PFSK-1 (cell line): ENCODE measurements around the gene RPGR.

Source experiments
- FOXP2 ChIP-seq: optimal IDR thresholded peaks from 2 replicates; pipeline ENCODE3; 2011; ENCODE audit warnings: borderline replicate concordance, control low read depth, inconsistent platforms; ENCODE audit not compliant: insufficient read depth; ENCODE audit errors: extremely low read length, extremely low read depth
- POLR2AphosphoS5 ChIP-seq: IDR thresholded peaks from 2 replicates; pipeline ENCODE4 v1.6.1; 2012; ENCODE audit warnings: low read depth, mild to moderate bottlenecking, control low read depth, low read length, moderate library complexity
- REST ChIP-seq, 2 experiments: IDR thresholded peaks; 2 replicates each; pipeline versions ENCODE4 v1.6.1 to v1.8.0; 2011 to 2012; ENCODE audit warnings: low read depth in 2 of 2, low read length in 2 of 2, control low read depth in 1 of 2, inconsistent platforms in 1 of 2, mild to moderate bottlenecking in 1 of 2, moderate library complexity in 1 of 2; ENCODE audit not compliant: insufficient read depth in 1 of 2
- SIN3A ChIP-seq: IDR thresholded peaks from 2 replicates; pipeline ENCODE4 v1.6.1; 2012; ENCODE audit warnings: mild to moderate bottlenecking, low read length, moderate library complexity, borderline replicate concordance; ENCODE audit not compliant: insufficient read depth
- TAF1 ChIP-seq: IDR thresholded peaks from 2 replicates; pipeline ENCODE4 v1.6.1; 2012; ENCODE audit warnings: low read length, control low read depth, borderline replicate concordance; ENCODE audit not compliant: insufficient read depth

RPGR gene

GRCh38 chrX:38240541-38240940 lies 86.8 kb downstream of the RPGR start:
- no peak for TF ChIP-seq POLR2AphosphoS5
- no peak for TF ChIP-seq REST (IDR thresholded peaks at IDR 0.05; ENCODE audit: insufficient read depth in 1 of 2, low read depth in 2 of 2, low read length in 2 of 2)
- no peak for TF ChIP-seq FOXP2
- no peak for TF ChIP-seq SIN3A
- TF ChIP-seq TAF1, result no peak

GRCh38 chrX:38236901-38237615 lies 90.3 kb downstream of the RPGR start:
- no peak for TF ChIP-seq FOXP2
- no peak for TF ChIP-seq REST (IDR thresholded peaks at IDR 0.05; ENCODE audit: insufficient read depth in 1 of 2, low read depth in 2 of 2, low read length in 2 of 2)

GRCh38 chrX:38233891-38234667 lies 93.2 kb downstream of the RPGR start:
- TF ChIP-seq REST (IDR thresholded peaks at IDR 0.05; ENCODE audit: insufficient read depth in 1 of 2, low read depth in 2 of 2, low read length in 2 of 2) (no peak), FOXP2 (no peak), SIN3A (no peak), POLR2AphosphoS5 (no peak), TAF1 (no peak)

- TF ChIP-seq SIN3A (no peak), POLR2AphosphoS5 (no peak), REST (IDR thresholded peaks at IDR 0.05; ENCODE audit: insufficient read depth in 1 of 2, low read depth in 2 of 2, low read length in 2 of 2) (no peak), TAF1 (no peak), FOXP2 (no peak)
Measured at GRCh38 chrX:38232079-38232686, 95.1 kb downstream of the RPGR start.

- no peak for TF ChIP-seq TAF1
- TF ChIP-seq REST (IDR thresholded peaks at IDR 0.05; ENCODE audit: insufficient read depth in 1 of 2, low read depth in 2 of 2, low read length in 2 of 2), result no peak
- no peak for TF ChIP-seq SIN3A
- TF ChIP-seq POLR2AphosphoS5, result no peak
- TF ChIP-seq FOXP2, result no peak
Measured at GRCh38 chrX:38225093-38225492, 102.2 kb downstream of the RPGR start.
